Kidney (tissue), 14 donors: ENCODE data around the gene CAMK1D. TPM values are rescaled to one million over a fixed set of nuclear protein-coding genes. Genes with fewer than 3 reads are reported as not detected.

Experiments
- DNase-seq, 5 donors: peaks; one replicate each; pipeline ENCODE4 v3.0.0-alpha.2; 2013 to 2020
- FAIRE-seq: peaks from 2 replicates; lab custom pipeline; 2012; peaks lifted over from hg19 to GRCh38; lab: Jason Lieb, UNC
- H3K27ac ChIP-seq, 2 donors: one replicate each; pipeline ENCODE4 v1.7.0; 2013; ENCODE audit warnings: low read depth in 2 of 2, low read length in 2 of 2, inconsistent platforms in 1 of 2
- H3K27me3 ChIP-seq: one replicate; pipeline ENCODE4 v1.7.1; 2013; ENCODE audit warnings: low read length, inconsistent platforms; ENCODE audit not compliant: control insufficient read depth, insufficient read depth
- H3K36me3 ChIP-seq, 3 donors: one replicate each; pipeline versions ENCODE4 v1.7.0 to v1.7.1; 2013; ENCODE audit warnings: low read length in 3 of 3, control low read depth in 1 of 3, inconsistent platforms in 1 of 3; ENCODE audit not compliant: insufficient read depth in 3 of 3, control insufficient read depth in 2 of 3
- H3K4me1 ChIP-seq, 3 donors: one replicate each; pipeline versions ENCODE4 v1.7.0 to v1.7.1; 2013; ENCODE audit warnings: low read length in 3 of 3, inconsistent platforms in 1 of 3, low read depth in 1 of 3; ENCODE audit not compliant: control insufficient read depth in 2 of 3, insufficient read depth in 2 of 3
- H3K4me3 ChIP-seq, 3 donors: one replicate each; pipeline versions ENCODE4 v1.7.0 to v1.8.1; 2013; ENCODE audit warnings: low read length in 3 of 3, control low read depth in 1 of 3, inconsistent platforms in 1 of 3
- H3K9ac ChIP-seq, 3 donors: one replicate each; pipeline versions ENCODE4 v1.7.0 to v1.7.1; 2013; ENCODE audit warnings: low read length in 3 of 3, control low read depth in 1 of 3, inconsistent platforms in 1 of 3
- H3K9me3 ChIP-seq, 3 donors: one replicate each; pipeline versions ENCODE4 v1.7.0 to v1.7.1; 2013; ENCODE audit warnings: low read length in 3 of 3, control low read depth in 1 of 3, inconsistent platforms in 1 of 3; ENCODE audit not compliant: control insufficient read depth in 2 of 3, insufficient read depth in 1 of 3
- intact Hi-C: fragments of 100-400 bp; cut with DNase I; formaldehyde crosslinking; loops from one replicate; pipeline ENCODE4 v1.11.1; 2022
- polyA plus RNA-seq: library from polyadenylated mRNA; stranded (reverse); fragments of 350-450 nt; fragmentation: Illumina TruSeq; extraction: RNeasy Lipid Tissue Mini Kit (QIAGEN cat#74804); gene quantifications from one replicate; pipeline ENCODE4 v1.2.3, GENCODE V29; 2014; ENCODE audit warnings: low read depth, low replicate concordance; ENCODE audit not compliant: insufficient read depth
- total RNA-seq: library from RNA; stranded (reverse); fragmentation: NEBNext Ultra II Directional; extraction: Animal tissue kit (Norgen Biotek cat#: 25700); gene quantifications from one replicate; pipeline ENCODE4 v1.2.1, GENCODE V29; 2021
- TF ChIP-seq, protein P1 (sequence below): IDR thresholded peaks from 3 replicates; pipeline ENCODE4 v1.5.1; 2012; ENCODE audit warnings: mild to moderate bottlenecking, moderate library complexity, borderline replicate concordance; ENCODE audit not compliant: insufficient read depth; ENCODE audit errors: extremely low read depth
- donor health status: control.
- donor health status: control.
- donor health status: control.
- donor health status: control.
- donor health status: control.
- donor health status: DM: yes; HTN: yes; CAD: no.
- donor health status: Normal renal cell carcinoma (clear cell type).

Gene CAMK1D
- total and polyA plus RNA-seq, 2 donors from 2014 or later, result 1.1 to 13.7 TPM

DNA sequence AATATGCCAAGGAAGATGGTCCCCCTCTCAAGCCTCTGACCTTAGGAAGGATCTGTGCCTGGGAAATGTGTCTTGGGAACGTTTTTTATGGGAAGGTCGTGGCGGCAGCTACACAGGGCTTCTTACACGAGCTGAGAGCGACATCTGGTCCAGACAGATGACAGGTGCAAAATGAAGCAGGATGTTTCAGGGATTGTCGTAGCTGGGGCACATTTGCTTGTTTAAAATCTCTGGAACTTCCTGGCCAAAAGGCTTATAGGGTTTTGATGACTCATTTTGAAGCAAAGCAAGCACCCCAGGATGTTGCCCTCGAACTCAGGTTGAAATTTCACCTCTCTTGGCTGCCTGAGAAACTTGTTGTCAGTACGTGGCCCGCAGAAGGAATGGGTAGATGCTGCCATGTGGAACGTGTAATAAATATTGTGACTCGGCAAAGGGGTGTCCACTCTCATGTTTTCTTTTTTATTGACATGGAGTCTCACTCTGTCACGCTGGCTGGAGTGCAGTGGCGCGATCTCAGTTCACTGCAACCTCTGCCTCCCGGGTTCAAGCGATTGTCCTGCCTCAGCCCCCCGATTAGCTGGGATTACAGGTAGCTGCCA is 117.5 kb downstream of the CAMK1D start:
- intact Hi-C loops, result no loop called here
- DNase-seq, result peak in 4 of 5 donors; percentile 61 to 81 (median 68)
- no peaks in the 10 kb centered on the region for H3K27me3 ChIP-seq

DNA sequence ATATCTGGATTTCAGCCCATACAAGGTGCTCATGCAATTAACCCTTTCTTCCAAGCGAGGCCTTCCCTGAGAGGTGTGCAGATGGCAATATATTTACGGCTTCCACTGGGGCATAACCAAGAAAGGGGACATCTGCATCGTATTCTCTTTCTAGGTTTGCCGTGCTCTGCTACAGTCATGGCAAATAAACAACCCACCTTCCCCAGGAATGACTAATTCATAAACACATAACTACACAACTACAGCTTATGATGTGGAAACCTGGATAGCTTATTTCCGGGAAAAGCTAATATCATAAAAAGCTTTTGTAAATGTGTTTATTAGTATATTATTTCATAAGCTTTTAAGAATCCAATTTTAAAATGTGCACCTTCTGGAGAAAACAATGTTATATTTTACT is 120.0 kb downstream of the CAMK1D start:
- DNase-seq, result no peak
- FAIRE-seq, result no peak
- TF ChIP-seq, protein P1, sequence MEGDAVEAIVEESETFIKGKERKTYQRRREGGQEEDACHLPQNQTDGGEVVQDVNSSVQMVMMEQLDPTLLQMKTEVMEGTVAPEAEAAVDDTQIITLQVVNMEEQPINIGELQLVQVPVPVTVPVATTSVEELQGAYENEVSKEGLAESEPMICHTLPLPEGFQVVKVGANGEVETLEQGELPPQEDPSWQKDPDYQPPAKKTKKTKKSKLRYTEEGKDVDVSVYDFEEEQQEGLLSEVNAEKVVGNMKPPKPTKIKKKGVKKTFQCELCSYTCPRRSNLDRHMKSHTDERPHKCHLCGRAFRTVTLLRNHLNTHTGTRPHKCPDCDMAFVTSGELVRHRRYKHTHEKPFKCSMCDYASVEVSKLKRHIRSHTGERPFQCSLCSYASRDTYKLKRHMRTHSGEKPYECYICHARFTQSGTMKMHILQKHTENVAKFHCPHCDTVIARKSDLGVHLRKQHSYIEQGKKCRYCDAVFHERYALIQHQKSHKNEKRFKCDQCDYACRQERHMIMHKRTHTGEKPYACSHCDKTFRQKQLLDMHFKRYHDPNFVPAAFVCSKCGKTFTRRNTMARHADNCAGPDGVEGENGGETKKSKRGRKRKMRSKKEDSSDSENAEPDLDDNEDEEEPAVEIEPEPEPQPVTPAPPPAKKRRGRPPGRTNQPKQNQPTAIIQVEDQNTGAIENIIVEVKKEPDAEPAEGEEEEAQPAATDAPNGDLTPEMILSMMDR, result no peak
- intact Hi-C loops, result no loop called here
- Histone ChIP-seq H3K4me1 (no peaks in the 10 kb centered on the region), H3K9ac (no peak overlapping the region), H3K36me3 (no peaks in the 10 kb centered on the region), H3K27ac (no peak overlapping the region), H3K27me3 (no peaks in the 10 kb centered on the region), H3K9me3 (no peaks in the 10 kb centered on the region), H3K4me3 (no peak overlapping the region)

More for the DNA sequence above, 117.5 kb downstream of the CAMK1D start:
- no peak for FAIRE-seq
- no peak overlapping the region for H3K27ac ChIP-seq
- no peak overlapping the region for H3K9ac ChIP-seq
- H3K4me3 ChIP-seq, result no peak overlapping the region
- no peaks in the 10 kb centered on the region for H3K9me3 ChIP-seq
- no peaks in the 10 kb centered on the region for H3K4me1 ChIP-seq
- TF ChIP-seq, protein P1, result no peak
- no peaks in the 10 kb centered on the region for H3K36me3 ChIP-seq

DNA sequence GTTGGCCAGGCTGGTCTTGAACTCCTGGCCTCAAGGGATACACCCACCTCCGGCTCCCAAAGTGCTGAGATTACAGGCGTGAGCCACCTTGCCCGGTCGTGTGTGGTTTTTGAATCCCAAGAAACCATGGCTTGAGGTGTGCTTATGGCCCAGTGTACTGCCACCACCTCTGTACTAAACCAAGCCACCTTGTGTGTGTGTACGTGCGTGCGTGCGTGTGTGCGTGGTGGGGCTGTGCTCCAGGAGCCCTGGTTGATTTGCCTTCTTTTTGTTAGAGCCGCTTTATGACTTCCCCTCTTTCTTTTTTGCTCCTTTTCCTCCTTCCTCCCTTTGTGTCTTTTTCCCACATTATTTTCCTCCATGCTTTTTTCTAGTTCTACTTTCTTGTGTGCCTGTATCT is 121.4 kb downstream of the CAMK1D start:
- no peaks in the 10 kb centered on the region for H3K36me3 ChIP-seq
- no peaks in the 10 kb centered on the region for H3K9me3 ChIP-seq
- no peak overlapping the region for H3K9ac ChIP-seq
- H3K4me1 ChIP-seq, result no peaks in the 10 kb centered on the region
- FAIRE-seq, result no peak
- intact Hi-C loops, result no loop called here
- H3K27ac ChIP-seq, result no peak overlapping the region
- H3K27me3 ChIP-seq, result no peaks in the 10 kb centered on the region
- H3K4me3 ChIP-seq, result no peak overlapping the region
- DNase-seq, result no peak
- TF ChIP-seq, protein P1, result no peak

DNA sequence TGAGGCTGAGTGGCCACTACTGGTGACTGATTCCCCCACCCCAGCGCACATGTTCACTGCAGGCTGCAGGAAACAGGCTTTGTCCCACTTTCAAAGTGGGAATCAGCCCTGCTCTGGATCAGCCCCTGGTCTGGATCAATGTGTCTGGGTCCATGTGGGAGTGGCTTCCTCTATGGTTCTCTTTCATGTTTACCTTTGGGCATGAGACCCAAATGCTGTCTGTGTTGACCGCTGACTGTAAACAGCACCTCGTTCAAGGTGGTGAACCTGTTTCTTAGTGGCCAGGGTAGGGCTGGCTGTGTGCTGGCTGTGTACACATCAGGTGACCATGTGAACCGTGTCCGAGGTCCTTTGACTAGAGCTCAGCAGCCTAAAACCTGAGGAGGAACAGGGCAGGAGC is 121.8 kb downstream of the CAMK1D start:
- no peaks in the 10 kb centered on the region for H3K4me1 ChIP-seq
- no peak for DNase-seq

More for the DNA sequence above, 121.8 kb downstream of the CAMK1D start:
- no peak for FAIRE-seq
- Histone ChIP-seq H3K4me3 (no peak overlapping the region), H3K27ac (no peak overlapping the region), H3K9ac (no peak overlapping the region), H3K36me3 (no peaks in the 10 kb centered on the region), H3K9me3 (no peaks in the 10 kb centered on the region), H3K27me3 (no peaks in the 10 kb centered on the region)
- intact Hi-C loops, result no loop called here
- TF ChIP-seq, protein P1, result no peak
